HG03045 (cell line): ENCODE measurements around the gene PHLDA1.
"Not testable (repeated sequence)": the region's sequence is repeated elsewhere in the genome, so short reads cannot be mapped to it uniquely, and the experiment has no call there.

Experiments
- ATAC-seq: cut with Tn5 transposase; IDR thresholded peaks from one replicate; pipeline ENCODE4 v1.9.1; 2021; ENCODE audit warnings: mild to moderate bottlenecking, moderate library complexity; ENCODE audit not compliant: unreplicated experiment

The PHLDA1 gene

DNA sequence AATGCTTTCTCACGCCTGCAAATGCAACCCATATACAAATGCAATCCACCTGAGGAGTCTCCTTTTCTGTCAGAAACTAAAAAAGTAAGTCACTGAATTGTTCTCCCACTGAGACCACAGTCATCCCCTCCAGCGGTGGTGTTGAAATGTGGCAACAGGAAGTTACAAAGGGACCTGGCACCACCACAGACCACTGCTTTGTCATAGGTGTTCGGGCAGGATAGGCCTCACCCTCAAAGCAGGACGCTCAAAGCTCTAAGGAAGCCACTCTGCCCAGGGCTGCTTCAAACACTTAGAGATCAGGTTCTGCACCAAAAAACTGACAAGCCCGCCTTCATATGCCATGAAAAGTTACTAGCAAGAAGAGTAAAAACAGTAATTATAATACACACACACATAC, 11.3 kb downstream of the PHLDA1 start:
- no peak for ATAC-seq

DNA sequence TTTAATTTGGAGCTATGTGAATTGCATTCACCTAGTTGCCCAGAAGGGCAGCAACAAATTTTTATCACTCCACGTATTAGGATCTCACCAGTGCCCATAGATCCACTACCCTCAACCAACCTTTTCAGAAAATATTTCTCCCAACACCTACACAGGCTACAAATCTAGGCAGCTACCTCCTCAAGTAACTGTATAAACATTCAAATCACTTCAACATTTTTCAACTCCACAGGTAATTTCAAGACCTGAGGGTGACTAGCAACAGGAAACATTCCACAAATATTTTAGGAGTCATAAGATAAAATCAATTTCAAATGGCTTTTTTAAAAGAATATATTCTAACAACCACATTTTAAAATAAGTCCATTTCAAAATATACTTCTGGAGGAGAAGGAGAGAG, 12.9 kb downstream of the PHLDA1 start:
- no peak for ATAC-seq

DNA sequence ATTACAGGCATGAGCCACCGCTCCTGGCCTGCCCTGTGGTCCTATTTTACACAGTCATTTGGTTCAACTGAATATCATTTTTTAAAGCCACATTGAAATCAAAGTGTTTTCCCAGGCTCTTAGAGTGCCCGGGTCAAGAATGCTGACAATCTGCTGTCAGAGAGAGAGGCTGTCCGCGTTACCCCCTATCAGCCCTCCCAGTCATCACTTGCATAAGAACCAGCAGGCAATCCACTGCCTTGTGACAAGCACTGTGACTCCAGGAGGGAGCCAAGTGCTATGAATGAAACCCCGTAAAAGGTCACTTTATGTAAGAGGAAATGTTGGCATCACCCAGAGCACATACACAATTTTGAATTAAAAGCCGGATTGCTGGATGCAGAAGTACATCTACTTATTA, 13.5 kb downstream of the PHLDA1 start:
- ATAC-seq = no peak

DNA sequence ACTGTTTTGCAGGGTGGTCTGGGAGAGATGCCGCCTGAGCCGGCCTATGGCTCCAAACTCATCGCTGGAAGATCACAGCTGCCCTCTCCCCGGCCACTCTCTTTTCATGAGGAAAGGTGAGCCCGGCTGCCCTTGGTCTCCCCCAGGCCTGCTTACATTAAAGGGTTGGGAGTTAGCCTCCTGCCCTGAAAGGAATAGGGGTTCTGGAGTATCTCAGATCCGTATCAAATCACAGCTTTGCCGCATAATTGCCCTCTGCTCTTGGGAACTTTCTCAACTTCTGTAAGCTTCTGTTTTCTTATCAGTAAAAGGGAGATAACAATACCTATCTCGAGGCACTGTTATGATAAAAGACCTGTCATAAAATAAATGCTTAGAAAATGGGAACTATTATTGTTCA, 17.6 kb downstream of the PHLDA1 start:
- no peak for ATAC-seq

DNA sequence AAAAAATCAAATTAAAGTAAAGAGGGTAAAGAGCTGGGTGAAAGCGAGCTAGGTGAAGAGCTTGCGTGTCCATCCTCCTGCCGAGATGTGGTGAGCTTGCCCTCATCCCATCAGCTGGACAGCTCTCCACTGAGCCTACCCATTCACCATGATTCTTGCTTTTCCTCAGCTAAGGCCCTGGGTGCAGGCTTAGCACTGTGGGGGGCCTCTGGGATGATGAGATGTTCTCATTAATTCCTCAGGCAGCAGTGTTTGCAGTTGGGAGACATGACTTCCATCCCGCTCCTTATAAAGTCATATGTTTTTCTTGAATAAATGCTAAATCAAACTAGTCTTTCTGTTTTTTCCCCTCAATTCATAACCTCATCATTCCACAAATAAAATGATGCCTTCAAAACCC, 18.0 kb downstream of the PHLDA1 start:
- ATAC-seq = no peak

DNA sequence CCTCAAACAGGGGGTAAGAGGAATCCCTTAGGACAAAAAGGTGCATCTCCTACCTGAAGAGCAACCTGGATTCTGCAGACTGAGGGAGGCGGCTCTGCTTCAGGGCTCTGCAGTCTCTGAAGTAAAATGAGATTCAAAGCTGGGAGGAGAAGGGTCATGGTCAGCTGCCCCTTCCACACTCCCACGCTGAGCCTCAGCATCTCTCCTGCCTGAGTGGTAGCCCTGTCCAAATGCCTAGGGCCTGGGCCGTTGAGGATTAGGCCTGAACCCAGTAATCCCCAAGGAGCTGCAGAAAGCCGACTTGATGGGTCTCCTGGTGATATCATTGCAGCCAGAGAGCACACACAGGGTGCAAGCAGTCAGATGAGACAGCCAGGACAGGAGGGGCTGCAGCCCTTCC, 18.9 kb downstream of the PHLDA1 start:
- no peak for ATAC-seq

DNA sequence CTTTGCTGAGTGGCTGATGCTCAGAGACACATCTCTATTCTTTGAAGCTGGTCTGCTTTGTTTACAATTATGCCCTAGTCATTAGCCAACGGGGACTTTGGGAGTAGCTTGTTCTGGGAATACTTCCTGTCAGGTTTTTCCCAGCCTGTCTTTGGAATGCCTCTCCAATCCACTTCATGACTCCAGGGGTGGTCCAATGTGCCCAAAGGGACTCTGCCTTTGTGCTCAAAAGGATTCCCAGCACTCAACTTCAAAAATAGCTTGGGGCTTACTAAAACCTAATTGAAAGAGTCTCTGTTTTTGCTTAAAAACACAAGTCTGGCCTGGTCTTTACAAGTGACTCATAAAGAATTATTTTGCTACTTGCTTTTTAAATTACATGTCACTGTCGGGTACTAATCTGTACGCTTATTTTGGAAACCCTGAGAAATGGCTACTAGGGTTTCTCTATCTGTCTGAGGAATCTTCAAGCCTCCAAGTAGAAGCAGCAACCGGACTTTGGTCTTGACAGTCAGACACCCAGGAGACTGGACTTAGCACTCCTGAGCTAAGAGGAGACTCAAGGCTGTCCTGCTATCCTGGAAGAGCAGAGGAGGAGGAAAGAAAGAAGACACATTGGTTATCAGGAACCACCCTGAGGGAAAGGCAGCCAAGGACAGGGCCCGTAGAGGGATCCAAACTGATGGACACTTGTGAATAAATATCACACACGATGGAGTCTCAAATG, 20.7 kb downstream of the PHLDA1 start:
- no peak for ATAC-seq

DNA sequence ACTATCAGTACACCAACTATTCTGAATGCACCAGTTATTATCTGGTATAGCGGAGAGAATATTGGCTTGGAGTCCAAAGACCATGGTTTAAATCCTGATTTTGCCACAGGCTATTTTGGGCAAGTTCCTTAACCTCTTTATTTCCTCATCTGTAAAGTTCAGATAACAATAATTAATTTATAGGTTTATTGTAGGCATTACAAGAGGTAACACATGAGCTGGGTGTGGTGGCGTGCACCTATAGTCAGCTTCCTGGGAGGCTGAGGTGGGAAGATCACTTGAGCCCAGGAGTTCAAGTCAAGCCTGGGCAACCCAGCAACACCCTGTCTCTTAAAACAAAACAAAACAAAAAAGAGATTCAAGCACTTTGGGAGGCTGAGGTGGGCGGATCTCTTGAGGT, 23.1 kb downstream of the PHLDA1 start:
- ATAC-seq = no peak

DNA sequence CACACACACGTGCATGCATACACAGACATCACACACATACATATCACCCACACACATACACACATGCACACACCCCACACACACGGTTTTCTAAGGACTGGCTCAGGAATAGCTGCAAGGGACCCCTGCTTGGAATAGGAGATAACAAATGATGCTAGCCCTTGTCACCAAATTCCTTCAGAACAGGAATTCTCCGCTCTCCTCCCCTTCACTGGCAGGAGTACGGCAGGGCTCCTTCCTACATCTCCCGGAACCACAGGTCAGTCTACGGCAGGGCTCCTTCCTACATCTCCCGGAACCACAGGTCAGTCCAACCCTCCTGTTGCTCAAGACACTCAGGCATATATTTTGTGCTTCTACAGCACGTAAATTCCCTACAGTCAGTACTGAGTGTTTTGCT, 23.9 kb downstream of the PHLDA1 start:
- ATAC-seq = no peak

DNA sequence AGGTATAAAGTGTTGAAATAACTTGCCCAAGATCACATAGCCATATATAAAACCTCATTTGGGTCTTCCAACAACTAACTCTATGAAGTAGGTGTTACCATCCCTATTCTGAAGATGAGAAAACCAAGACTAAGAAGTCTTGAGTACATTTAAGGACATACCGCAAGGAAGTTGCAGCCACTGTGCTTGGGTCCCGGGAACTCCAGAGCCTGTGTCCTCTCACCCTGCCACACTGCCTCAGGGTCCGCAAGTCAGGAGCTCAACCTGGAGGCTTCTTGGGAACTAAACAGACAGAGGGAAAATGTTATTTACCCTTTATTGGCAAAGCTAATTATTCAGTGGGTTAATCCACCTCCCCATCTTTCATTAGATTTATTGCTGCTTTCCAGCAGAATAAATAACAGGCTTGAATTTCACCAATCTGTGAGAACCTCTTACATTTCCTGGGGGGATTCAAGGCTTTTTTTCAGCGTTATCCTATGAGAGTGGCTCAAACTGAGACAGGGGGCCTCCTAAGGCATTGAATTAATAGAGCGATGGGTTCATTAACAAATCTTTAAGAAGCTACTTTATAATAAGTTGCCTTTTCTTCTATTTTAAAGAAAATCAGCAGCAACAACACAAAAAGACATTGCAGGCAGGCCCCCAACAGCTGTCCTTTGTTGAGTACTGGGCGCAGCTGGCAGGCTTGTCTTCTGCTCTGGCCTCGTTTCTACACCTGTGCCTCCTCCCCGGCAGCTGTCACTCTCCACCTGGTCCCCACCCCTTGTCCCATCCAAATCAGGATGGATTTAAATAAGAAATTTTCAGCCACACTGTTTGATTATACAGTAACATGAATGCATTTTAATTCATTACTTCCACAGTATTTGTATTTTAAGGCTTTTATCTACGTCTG, 25.3 kb downstream of the PHLDA1 start:
- no peak for ATAC-seq

DNA sequence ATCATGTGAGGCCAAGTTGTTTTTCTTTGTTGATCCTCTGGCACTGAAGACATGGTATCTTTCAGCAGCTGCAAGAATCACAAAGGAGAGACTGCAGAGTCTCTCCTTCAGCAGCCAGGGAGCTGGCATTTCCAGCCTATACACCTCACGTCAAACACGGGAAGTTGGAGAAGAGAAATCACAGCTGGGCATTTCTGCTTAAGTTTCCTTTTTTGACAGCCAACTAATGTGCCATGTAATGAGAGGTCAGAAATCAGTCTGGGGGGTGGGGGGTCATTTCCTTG, 28.3 kb downstream of the PHLDA1 start:
- ATAC-seq = no peak

DNA sequence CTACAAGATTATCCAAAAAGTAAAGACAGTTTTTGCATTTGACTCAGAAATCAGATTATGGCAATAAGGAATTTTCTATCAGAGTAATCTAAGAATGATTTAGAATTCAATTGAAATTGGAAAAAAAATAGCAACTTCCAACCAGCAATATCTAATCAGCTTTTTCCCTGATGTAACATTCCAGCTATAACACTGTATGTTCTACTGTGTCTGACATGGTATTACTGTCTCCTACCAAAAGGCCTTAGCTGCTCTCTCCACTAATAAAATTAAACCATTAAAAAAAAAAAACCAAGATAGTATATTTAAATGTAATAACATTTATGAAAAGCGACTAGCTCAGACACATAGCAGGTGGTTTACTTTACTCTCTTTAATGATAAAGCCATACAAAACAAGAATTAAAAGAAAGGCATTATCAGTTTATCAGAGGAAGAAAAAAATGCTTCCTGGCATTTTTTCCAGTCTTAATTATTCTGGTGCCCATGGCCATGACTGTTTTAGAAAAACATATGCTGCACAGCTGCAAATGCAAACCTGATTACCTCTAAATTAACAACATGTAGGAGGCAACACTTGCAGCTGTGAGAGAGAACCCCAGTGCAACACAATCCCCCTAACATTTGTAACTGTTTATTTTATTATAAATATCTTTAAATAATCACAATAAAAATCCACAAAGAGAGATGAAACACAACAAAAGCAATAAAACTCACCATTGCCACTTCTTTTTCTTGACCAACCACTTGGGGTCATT, 28.8 kb downstream of the PHLDA1 start:
- no peak for ATAC-seq

DNA sequence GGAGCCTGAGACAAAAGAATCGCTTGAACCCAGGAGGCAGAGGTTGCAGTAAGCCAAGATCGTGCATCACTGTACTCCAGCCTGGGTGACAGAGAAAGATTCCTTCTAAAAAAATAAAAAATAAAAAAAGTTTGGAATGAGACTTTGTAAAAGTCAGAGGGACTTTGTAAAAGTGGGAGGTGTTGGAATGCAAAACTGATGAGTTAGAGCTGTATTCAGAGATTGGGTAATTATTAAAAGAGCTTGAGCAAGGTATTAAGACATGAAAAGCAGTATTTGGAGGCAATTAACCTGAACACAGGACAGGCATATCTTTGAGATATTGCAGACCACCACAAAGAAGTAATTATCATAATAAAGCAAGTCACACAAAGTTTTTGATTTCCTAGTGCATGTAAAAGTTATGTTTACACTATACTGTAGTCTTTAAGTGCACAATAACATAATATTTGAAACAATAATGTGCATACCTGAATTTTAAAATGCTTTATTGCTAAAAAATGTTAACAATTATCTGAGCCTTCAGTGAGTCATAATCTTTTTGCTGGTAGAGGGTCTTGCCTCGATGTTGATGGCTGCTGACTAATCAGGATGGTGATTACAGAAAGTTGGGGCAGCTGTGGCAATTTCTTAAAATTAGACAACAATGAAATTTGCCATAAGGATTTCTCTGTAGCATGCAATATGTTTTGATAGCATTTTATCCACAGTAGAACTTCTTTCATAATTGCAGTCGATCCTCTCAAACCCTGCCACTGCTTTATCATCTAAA, 33.1 kb downstream of the PHLDA1 start:
- no peak for ATAC-seq

DNA sequence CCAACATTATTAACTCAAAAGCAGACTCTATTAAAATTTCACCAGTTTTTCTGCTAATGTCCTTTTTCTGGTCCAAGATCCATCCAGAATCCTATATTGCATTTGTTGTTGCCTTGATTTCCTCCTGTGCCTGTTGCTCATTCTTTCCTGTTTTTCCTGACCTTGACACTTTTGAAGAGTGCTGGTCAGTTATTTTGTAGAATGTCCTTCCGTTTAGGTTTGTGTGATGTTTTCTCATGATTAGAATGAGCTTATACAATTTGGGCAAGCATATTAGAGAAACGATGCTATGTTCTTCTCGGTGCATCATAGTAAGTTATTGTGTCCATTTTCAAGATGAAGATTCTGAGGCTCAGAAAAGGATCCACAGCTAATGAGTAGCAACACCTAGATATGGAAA, 33.9 kb downstream of the PHLDA1 start:
- ATAC-seq = no peak

DNA sequence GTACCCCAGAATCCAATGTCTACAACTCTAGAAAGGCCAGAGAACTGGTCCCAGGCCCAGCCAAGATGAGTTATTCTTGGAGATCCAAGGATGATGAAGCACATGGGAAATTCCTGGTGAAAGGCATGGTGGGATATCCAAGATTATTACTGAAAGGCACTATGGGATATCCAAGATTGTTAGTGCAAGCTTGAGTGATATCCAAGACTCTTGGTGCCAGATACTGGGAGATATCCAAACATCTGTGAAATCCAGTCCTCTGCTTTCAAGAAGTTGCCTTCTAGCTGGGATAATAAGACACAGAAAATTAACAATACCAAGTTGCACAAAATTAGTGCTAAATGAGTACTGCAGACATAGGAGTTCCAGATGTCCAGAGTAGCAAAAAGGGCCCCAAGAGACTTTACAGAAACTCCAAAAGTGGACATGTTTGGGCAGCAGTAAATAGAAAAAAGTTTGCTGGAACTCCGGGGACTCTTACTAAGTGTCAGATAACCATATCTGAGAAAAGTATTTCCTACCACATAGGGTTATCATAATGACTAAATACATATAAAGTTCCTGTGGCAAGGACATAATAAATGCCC, 34.6 kb downstream of the PHLDA1 start:
- no peak for ATAC-seq

DNA sequence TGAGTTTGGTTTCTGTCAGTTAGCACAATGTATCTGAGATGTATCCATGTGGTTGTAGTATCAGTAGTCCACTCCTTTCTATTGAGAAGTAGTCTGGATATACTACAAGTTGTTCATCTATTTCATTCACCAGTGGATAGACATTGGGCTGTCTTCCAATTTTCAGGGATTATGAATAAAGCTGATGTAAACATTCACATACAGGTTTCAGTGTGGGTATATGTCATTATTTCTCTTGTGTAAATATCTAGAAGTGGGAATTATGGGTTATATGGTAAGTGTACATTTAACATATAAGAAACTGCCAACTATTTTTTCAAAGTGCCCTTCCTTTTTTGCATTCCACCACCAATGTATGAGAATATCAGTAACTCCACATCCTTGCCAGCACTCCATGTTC, 35.9 kb downstream of the PHLDA1 start:
- no peak for ATAC-seq

DNA sequence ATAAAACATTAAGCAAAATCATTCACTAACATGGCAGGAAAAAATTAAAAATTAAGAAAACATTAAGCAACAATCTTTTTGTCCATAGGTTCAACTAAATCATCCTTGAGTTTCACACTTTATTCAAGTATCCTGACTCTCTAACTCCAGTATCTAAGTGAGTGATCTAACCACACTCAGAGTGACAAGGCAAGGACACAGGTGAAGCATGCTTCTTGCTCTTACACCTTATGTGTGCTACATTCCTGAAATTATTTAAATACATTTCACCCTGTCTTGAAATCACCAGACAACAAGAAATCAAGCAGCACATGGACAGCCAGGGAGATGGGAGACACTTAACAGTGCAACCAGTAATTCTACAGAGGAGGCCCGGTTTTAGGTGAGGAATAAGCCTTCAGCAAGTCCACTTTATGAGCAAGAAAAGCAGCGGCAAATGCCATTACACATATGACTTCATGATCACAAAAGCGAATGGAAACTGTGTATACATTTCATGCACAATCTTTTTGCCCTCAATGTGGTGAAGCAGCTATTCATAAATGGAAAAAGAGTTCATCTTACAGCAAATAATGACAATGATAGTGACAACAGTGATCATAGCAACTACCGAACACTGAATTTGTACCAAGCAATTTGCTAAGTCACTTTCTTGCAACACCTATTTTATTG, 37.4 kb downstream of the PHLDA1 start:
- no peak for ATAC-seq

DNA sequence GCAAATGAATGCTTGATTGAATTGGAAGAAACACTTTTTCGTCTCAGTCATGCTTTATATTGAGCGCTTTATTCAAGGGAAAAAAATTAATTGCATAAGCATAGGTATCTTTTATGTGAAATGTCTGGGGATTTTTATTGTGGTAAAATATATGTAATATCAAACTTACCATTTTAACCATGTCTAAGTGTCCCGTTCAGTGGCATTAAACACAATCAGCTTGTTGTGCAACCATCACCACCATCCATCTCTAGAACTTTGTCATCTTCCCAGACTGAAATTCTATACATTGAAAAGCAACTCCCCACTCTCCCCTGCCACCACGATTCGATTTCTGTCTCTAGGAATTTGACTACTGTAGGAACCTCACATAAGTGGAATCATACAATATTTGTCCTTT, 39.8 kb downstream of the PHLDA1 start:
- no peak for ATAC-seq

DNA sequence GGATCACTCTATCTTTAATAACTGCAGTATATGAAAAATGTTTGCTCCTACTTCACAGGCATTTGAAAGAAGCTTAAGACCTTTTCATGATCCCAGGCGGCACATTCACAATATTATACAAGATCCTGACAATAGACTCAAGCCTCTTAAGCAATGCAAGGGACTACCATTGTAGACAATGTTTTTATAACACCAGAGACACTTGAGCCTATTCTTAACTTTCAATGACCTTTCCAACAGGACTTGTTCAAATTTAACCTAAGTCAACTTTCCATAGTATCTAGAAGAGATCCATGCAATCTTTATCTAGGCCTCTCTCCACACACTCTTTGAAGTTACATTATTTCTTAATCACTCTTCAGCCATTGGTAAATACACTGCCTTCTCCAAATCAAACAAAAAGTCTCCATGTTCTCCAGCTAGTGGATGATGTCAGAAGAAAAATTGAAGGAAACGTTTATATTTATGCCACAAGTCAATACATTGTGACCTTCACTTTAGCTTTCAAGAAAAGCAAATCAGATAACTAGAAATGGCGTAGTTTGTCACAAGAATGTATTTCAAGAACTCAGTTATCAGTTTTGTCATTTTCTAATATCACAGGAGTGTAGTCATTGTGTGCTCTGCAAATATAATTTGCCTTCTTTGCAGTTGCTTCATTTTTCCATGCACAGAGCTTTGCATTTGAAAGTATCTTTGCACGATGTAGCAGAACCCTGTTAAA, 41.2 kb downstream of the PHLDA1 start:
- no peak for ATAC-seq

DNA sequence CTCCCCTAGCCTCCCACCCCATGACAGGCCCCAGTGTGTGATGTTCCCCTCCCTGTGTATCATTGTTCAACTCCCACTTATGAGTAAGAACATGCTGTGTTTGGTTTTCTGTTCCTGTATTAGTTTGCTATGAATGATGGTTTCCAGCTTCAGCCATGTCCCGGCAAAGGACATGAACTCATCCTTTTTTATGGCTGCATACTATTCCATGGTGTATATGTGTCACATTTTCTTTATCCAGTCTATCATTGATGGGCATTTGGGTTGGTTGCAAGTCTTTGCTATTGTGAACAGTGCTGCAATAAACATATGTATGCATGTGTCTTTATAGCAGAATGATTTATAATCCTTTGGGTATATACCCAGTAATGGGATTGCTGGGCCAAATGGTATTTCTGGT, 43.9 kb downstream of the PHLDA1 start:
- ATAC-seq = not testable (repeated sequence)
